HG02678 (cell line): ENCODE results near the gene ASPG.
"Not testable (repeated sequence)": the region's sequence is repeated elsewhere in the genome, so short reads cannot be mapped to it uniquely, and the experiment has no call there.

ENCODE experiments used
- ATAC-seq: cut with Tn5 transposase; IDR thresholded peaks from one replicate; pipeline ENCODE4 v1.9.1; 2021; ENCODE audit warnings: mild to moderate bottlenecking, moderate library complexity; ENCODE audit not compliant: unreplicated experiment

Gene ASPG

GRCh38 chr14:104144911-104145825 is 59.7 kb downstream of the ASPG start:
- no peak for ATAC-seq

GRCh38 chr14:104145826-104146601 is 60.5 kb downstream of the ASPG start:
- ATAC-seq = no peak

GRCh38 chr14:104146651-104147345 is 61.3 kb downstream of the ASPG start:
- no peak for ATAC-seq

- no peak for ATAC-seq
Observed at GRCh38 chr14:104147346-104148125, 62.0 kb downstream of the ASPG start.

GRCh38 chr14:104148433-104149277 is 63.2 kb downstream of the ASPG start:
- no peak for ATAC-seq

GRCh38 chr14:104149278-104149595 is 63.7 kb downstream of the ASPG start:
- no peak for ATAC-seq

GRCh38 chr14:104149617-104150135 is 64.2 kb downstream of the ASPG start:
- ATAC-seq = no peak

- no peak for ATAC-seq
Observed at GRCh38 chr14:104150136-104151025, 64.9 kb downstream of the ASPG start.

- ATAC-seq = no peak
Observed at GRCh38 chr14:104151026-104151381, 65.5 kb downstream of the ASPG start.

GRCh38 chr14:104151566-104152245 is 66.2 kb downstream of the ASPG start:
- ATAC-seq = no peak

GRCh38 chr14:104152246-104152575 is 66.7 kb downstream of the ASPG start:
- no peak for ATAC-seq

GRCh38 chr14:104152686-104153393 is 67.3 kb downstream of the ASPG start:
- no peak for ATAC-seq

- ATAC-seq = not testable (repeated sequence)
Observed at GRCh38 chr14:104153394-104153755, 67.9 kb downstream of the ASPG start.

GRCh38 chr14:104154246-104154645 is 68.7 kb downstream of the ASPG start:
- no peak for ATAC-seq

GRCh38 chr14:104155513-104155912 is 70.0 kb downstream of the ASPG start:
- no peak for ATAC-seq

GRCh38 chr14:104156142-104156541 is 70.6 kb downstream of the ASPG start:
- no peak for ATAC-seq

- no peak for ATAC-seq
Observed at GRCh38 chr14:104157016-104157928, 71.8 kb downstream of the ASPG start.
